GM18861 (cell line): ENCODE results near the gene LRPAP1.
"Not testable (repeated sequence)": the region's sequence is repeated elsewhere in the genome, so short reads cannot be mapped to it uniquely, and the experiment has no call there.

Experiments
- ATAC-seq: cut with Tn5 transposase; IDR thresholded peaks from one replicate; pipeline ENCODE4 v1.9.1; 2021; ENCODE audit not compliant: unreplicated experiment

LRPAP1 gene

DNA sequence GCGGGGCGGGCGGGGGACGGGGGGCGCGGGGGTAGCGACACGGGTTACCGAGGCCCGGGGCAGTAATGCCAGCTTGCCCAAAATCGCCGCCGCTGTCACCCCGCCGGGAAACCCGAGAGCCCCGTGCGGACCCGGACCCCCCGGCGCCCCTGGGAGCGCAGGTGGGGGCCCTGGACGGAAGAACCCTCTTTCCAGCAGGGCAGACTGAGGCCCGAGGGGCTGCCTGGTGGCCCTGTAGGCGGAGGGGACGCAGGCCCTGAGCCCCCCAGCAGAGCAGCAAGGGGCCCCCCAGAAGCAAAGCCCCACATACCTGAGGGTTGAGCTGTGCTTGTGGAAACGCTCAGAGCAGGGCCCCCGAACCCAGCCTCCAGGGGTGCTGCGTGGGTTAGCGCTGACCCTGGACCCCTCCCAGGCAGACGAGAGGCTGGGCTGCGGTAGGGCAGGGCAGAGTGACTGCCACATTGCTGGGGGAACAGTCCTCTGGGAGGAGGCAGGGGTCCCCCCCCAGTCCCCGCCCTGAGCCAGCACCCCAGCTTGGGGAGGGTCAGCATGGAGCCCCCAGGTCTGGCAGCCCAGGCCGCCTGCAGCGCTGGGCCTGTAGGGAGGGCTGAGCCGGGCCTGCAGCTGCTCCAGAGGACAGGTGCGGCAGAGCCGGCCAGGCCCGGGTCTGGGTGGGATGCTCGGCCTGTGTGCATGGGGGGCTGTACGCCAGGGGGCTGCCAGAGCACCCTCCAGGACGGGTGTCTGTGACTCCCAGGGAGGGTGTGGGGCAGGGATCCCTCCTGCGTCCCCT is 68.5 kb downstream of the LRPAP1 start:
- ATAC-seq, result no peak

DNA sequence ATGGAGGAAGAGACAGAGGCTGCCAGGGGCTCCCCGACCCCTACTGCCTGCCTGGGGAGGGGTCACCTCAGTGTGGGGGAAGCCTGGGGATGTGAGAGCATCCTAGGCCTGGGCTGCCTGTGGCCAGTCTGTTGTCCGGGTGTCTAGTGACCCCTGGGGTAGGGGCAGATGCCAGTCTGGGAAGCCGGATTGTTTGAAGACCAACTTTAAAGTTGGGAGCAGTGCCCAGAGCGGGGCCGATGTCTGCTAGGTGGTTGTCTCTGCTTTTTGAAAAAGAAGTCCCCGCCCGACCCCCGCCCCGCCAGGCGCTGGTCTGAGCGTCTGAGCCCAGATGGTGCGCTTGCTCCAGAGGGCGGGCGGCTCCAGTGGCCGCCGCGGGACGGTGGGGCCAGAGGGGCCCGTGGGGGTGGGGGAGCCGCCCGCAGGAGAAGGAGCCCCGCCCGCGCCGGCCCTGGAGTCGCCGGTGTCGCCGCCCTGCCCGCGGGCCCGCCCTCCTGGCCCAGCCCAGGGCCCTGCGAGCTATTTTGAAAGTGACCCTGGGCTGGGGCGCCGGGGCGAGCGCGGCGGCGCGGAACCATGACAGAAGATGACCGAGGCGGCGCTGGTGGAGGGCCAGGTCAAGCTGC is 69.3 kb downstream of the LRPAP1 start, which contains the start of gene DOK7:
TSS of gene DOK7 (plus strand) at position 517 of the 626 bp plus-strand sequence. CDS start at position 587, 70 bp downstream.
- no peak for ATAC-seq

DNA sequence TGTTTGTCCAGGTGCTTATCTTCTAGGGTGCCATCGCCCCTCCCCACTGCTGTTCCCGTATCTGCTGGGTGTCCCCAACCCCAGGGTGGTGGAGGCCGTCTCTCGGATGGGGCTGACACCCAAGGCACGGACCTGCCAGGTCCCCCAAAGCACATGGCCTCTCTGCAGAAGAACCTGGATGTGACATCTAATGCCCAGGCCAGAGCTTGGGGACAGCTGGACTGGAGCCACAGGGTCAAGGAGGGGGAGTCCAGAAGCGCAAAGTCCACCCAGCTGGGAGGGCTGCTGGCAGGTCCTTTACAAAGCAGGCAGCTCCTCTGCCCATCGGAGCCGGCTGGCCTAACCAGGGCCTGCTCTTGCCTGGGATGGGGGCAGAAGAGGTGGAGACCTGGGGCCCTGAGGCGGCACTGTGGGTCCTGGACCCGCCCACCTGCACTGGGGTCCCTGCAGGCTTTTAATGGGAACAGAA is 69.9 kb downstream of the LRPAP1 start:
- ATAC-seq, result no peak

DNA sequence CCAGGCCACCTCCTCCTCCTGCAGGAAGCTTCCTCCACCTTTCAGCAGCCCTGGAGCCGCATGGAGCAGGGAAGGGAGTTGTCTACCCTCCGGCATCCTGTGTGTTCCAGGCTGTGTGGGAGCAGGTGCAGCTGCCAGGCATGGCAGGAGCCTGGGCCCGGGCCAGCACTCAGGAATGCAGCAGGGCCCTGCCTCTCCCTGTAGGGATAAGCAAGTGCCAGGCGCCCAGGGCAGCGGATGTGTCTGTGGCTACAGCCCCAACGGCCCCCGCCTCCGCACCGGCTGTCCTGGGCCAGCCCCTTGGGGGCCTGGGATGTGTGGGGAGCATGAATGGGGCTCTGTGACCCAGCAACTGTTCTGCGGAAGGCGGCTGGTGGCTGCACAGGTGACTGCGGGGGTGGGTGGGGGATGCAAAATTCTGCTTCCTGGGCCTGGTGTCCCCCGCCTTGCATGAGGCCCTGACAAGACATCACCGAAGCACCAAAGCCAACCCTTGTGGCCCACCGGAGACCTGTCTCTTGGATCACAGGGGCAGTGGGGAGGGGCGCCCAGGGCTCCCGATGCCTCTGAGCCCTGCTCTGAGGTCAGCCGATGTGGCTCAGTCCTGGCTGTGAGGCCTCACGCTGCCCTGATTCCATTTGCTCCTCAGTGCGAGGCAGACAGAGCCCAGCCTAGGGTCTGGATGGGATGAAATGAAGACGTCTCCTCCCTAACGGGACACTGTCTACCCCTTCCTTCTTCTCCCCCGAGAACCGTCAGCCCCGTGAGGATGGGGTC is 70.5 kb downstream of the LRPAP1 start:
- no peak for ATAC-seq

DNA sequence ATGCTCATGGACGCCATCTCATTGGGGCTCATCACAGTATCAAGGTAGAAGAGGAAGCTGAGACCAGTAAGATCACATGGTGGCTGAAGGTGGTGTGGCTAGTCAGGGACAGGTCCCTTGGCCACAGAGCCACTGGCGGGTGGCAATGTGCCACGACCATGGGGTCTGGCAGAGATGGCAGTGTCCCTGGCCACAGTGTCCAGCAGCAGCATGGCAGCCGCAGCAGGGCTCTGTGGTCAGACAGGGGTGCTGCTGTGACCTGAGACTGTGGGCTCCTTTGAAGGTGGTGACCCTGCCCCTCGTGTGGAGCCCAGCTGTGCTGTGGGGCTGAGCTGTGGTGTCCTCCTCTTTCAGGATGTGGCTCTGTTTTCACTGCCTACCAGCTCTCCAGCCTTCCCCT is 71.3 kb downstream of the LRPAP1 start:
- ATAC-seq, result no peak

DNA sequence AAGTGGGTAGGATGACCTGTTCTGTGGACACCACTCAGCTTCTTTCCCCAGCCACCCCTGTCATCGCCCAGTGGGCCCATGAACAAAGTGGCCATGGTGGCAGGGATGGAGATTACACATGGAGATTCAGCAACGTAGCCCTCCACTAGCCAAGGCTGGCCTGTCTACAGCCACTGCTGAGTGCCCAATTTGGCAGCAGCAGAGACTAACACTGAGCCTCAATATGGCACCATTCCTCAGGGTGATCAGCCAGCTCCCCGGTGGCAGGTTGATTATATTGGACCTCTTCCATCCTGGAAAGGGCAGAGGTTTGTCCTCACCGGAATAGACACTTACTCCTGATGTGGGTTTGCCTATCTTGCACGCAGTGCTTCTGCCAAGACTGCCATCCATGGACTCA is 73.1 kb downstream of the LRPAP1 start:
- ATAC-seq, result not testable (repeated sequence)

DNA sequence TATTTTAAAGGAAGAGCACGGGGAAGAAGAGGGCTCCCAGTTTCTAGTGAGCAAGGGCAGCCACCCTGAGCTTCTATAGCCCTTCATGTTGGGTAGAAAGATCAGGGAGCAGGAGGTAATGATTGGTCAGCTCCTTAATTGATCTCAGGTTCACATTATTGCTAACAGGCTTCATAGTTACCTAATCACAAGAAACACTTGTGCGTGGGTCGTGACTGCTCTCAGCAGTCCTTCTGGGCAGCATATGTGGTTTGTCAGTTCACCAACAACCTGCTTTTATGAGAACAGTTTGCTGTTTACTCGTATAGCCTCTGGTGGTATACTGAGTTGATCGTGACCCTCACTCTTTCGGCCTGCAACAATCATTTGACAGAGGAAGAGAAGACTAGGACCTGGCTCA is 73.9 kb downstream of the LRPAP1 start:
- no peak for ATAC-seq

DNA sequence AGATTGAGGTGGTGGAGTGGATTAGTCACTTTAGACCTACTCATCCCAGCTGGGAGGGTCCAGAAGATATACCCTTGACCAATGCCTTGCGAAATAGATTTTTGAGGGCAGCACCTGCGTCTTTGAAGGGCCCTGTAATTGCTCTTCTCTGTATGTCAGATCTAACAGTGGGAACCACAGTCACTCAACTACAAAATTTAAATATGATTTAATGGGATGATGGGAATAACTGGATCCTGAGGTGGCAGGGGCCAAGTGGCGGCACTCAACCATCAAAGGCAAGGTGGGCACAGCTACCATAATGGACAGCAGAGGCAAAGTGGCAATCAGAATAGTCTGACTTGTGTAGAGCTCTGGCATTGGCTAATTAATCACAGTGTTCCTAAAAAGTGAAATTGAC is 76.6 kb downstream of the LRPAP1 start:
- not testable (repeated sequence) for ATAC-seq
